SK-N-SH (cell line): ENCODE data around the gene SLC13A3. TPM values are rescaled to one million over a fixed set of nuclear protein-coding genes. Genes with fewer than 3 reads are reported as not detected.

ENCODE experiments used
- CTCF ChIA-PET: fragments of 300-600, 350-600 bp; formaldehyde crosslinking; extraction: SDS; loops from one replicate; lab custom pipeline; 2021; lab: Yijun Ruan, JAX
- POLR2A ChIA-PET: fragments of 350-600 bp; sonication (Branson Sonifier 250); formaldehyde crosslinking; extraction: SDS; loops from one replicate; lab custom pipeline; 2020; ENCODE audit warnings: antibody characterized with exemption, inconsistent platforms; lab: Yijun Ruan, JAX
- DNase-seq: peaks from one replicate; pipeline ENCODE4 v3.0.0; 2012
- H2AFZ ChIP-seq: fragments of 200-600 bp; sonication (generic); 2 replicates; pipeline ENCODE4 v1.8.1; 2016; ENCODE audit warnings: antibody characterized with exemption, mild to moderate bottlenecking, low read depth
- H3F3A ChIP-seq: fragments of 200-600 bp; sonication (generic); replicated peaks from 2 replicates; pipeline ENCODE3; 2016; ENCODE audit warnings: antibody characterized with exemption, mild to moderate bottlenecking; ENCODE audit not compliant: insufficient read depth
- H3K27ac ChIP-seq, 2 experiments: fragments of 200-500 bp in 1 of 2; fragments of 200-600 bp in 1 of 2; sonication (Bioruptor generic) in 1 of 2; sonication (generic), shearing (Covaris generic) in 1 of 2; 2 replicates each; pipeline versions ENCODE4 v1.5.1 to v1.6.1; 2014 to 2016; ENCODE audit warnings: low read depth in 2 of 2, inconsistent platforms in 1 of 2, low read length in 1 of 2, mild to moderate bottlenecking in 1 of 2, mixed read lengths in 1 of 2
- H3K27me3 ChIP-seq: fragments of 200-600 bp; sonication (generic), shearing (Covaris generic); 2 replicates; pipeline ENCODE4 v1.6.1; 2016; ENCODE audit warnings: mixed run types; ENCODE audit not compliant: insufficient read depth
- H3K36me3 ChIP-seq, 2 experiments: fragments of 200-500 bp in 1 of 2; fragments of 200-600 bp in 1 of 2; sonication (Bioruptor generic) in 1 of 2; sonication (generic) in 1 of 2; replicated peaks in 1 of 2; 2 replicates each; pipeline versions ENCODE3 to v1.5.1; 2014 to 2016; ENCODE audit warnings: low read length in 1 of 2, mild to moderate bottlenecking in 1 of 2; ENCODE audit not compliant: insufficient read depth in 2 of 2, control insufficient read depth in 1 of 2
- H3K4me1 ChIP-seq, 2 experiments: fragments of 200-500 bp in 1 of 2; fragments of 200-600 bp in 1 of 2; sonication (Bioruptor generic) in 1 of 2; sonication (generic), shearing (Covaris generic) in 1 of 2; 2 replicates each; pipeline versions ENCODE4 v1.5.1 to v1.6.1; 2014 to 2016; ENCODE audit warnings: low read depth in 1 of 2, low read length in 1 of 2, mixed run types in 1 of 2; ENCODE audit not compliant: insufficient read depth in 2 of 2, control insufficient read depth in 1 of 2
- H3K4me2 ChIP-seq: fragments of 200-600 bp; sonication (generic), shearing (Covaris generic); 2 replicates; pipeline ENCODE4 v1.6.1; 2017; ENCODE audit warnings: mixed run types
- H3K4me3 ChIP-seq, 2 experiments: fragments of 200-500 bp in 1 of 2; fragments of 200-600 bp in 1 of 2; sonication (Bioruptor generic) in 1 of 2; sonication (generic), shearing (Covaris generic) in 1 of 2; 2 replicates each; pipeline versions ENCODE4 v1.5.1 to v1.8.1; 2014 to 2016; ENCODE audit warnings: low read depth in 2 of 2, inconsistent platforms in 1 of 2, low read length in 1 of 2, mild to moderate bottlenecking in 1 of 2, mixed read lengths in 1 of 2, moderate library complexity in 1 of 2
- H3K79me2 ChIP-seq: fragments of 200-600 bp; sonication (generic); 2 replicates; pipeline ENCODE4 v1.8.1; 2017; ENCODE audit warnings: mild to moderate bottlenecking; ENCODE audit not compliant: insufficient read depth
- H3K9ac ChIP-seq: fragments of 200-600 bp; sonication (generic); 2 replicates; pipeline ENCODE4 v1.6.1; 2017; ENCODE audit warnings: mixed run types
- H3K9me2 ChIP-seq: fragments of 200-600 bp; sonication (generic); 2 replicates; pipeline ENCODE4 v1.6.1; 2017; ENCODE audit warnings: mixed run types
- H3K9me3 ChIP-seq: fragments of 200-600 bp; sonication (generic); 2 replicates; pipeline ENCODE4 v1.6.1; 2017; ENCODE audit warnings: mixed run types, mild to moderate bottlenecking, moderate library complexity
- H4K20me1 ChIP-seq: fragments of 200-600 bp; sonication (generic); 2 replicates; pipeline ENCODE4 v1.6.1; 2017; ENCODE audit warnings: mild to moderate bottlenecking, mixed run types; ENCODE audit not compliant: insufficient read depth
- ELF1 ChIP-seq: IDR thresholded peaks from 2 replicates; pipeline ENCODE4 v1.4.0; 2012
- EP300 ChIP-seq, 2 experiments: IDR thresholded peaks; 2 replicates each; pipeline versions ENCODE4 v1.4.0 to v1.6.1; 2012; ENCODE audit warnings: borderline replicate concordance in 1 of 2, low read depth in 1 of 2, low read length in 1 of 2
- EZH2phosphoT487 ChIP-seq: fragments of 200-600 bp; sonication (generic); IDR thresholded peaks from 2 replicates; pipeline ENCODE4 v1.6.1; 2017; ENCODE audit warnings: low read depth, mixed run types, mild to moderate bottlenecking, antibody characterized with exemption, moderate library complexity, borderline replicate concordance
- FOXJ3 ChIP-seq: sonication (generic); formaldehyde crosslinking; IDR thresholded peaks from 2 replicates; pipeline ENCODE4 v1.5.1; 2020; ENCODE audit warnings: mild to moderate bottlenecking, missing genetic modification reagents
- FOXM1 ChIP-seq: IDR thresholded peaks from 2 replicates; pipeline ENCODE4 v1.4.0; 2012; ENCODE audit warnings: low read depth, mild to moderate bottlenecking
- IRF3 ChIP-seq: fragments of 150-350 bp; IDR thresholded peaks from 2 replicates; pipeline ENCODE4 v1.6.1; 2016; ENCODE audit warnings: mild to moderate bottlenecking, low read depth, low read length
- JUND ChIP-seq: IDR thresholded peaks from 2 replicates; pipeline ENCODE4 v1.4.0; 2012
- MAX ChIP-seq: IDR thresholded peaks from 2 replicates; pipeline ENCODE4 v1.4.0; 2012; ENCODE audit warnings: low read depth
- NRF1 ChIP-seq: IDR thresholded peaks from 2 replicates; pipeline ENCODE4 v1.6.1; 2012; ENCODE audit warnings: low read depth, mild to moderate bottlenecking, low read length
- RAD21 ChIP-seq: IDR thresholded peaks from 2 replicates; pipeline ENCODE4 v1.6.1; 2012; ENCODE audit warnings: mild to moderate bottlenecking, low read length
- SIN3A ChIP-seq: IDR thresholded peaks from 2 replicates; pipeline ENCODE4 v1.6.1; 2012; ENCODE audit warnings: low read depth, mild to moderate bottlenecking, low read length, moderate library complexity, borderline replicate concordance
- YY1 ChIP-seq: IDR thresholded peaks from 2 replicates; pipeline ENCODE4 v1.4.0; 2012; ENCODE audit warnings: low read depth, mild to moderate bottlenecking
- polyA plus RNA-seq, 3 experiments: library from polyadenylated mRNA; depleted of rRNA; stranded (reverse); fragments of >200 nt; gene quantifications; 2 replicates each; pipeline ENCODE4 v1.2.3, GENCODE V29; 2012
- TF ChIP-seq, protein P1 (sequence below): IDR thresholded peaks from 2 replicates; pipeline ENCODE4 v1.4.0; 2012; ENCODE audit warnings: low read depth, borderline replicate concordance
- TF ChIP-seq, protein P2 (sequence below): IDR thresholded peaks from 2 replicates; pipeline ENCODE4 v1.4.0; 2012; ENCODE audit warnings: low read depth, borderline replicate concordance
- TF ChIP-seq, protein P3 (sequence below): IDR thresholded peaks from 2 replicates; pipeline ENCODE4; 2012

SLC13A3 gene
- polyA plus RNA-seq, 1 of the 3 experiments (the other 2 are of a cell fraction): 0.10 TPM

DNA sequence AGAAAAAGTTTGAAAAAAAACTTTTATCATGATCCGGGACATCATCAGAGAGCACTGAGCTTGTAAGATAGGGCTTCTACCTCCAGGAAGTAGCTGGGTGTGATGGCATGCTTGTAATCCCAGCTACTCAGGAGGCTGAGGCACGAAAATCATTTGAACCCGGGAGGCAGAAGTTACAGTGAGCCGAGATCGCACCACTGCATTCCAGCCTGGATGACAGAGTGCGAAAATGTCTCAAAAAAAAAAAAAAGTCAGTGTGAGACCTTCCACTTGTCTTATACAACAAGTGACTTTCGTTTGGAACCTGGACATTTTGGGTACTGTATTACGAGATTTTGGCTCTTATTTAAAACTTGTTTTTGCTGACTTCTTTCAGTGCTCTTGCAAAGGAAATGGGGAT is 5.9 kb upstream of the SLC13A3 start (continued):
- TF ChIP-seq IRF3: no peak
- TF ChIP-seq EZH2phosphoT487: no peak
- TF ChIP-seq, protein P1, sequence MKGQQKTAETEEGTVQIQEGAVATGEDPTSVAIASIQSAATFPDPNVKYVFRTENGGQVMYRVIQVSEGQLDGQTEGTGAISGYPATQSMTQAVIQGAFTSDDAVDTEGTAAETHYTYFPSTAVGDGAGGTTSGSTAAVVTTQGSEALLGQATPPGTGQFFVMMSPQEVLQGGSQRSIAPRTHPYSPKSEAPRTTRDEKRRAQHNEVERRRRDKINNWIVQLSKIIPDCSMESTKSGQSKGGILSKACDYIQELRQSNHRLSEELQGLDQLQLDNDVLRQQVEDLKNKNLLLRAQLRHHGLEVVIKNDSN: no peak
- no peak for TF ChIP-seq SIN3A

- no peaks in the 10 kb centered on the region for H3K79me2 ChIP-seq
- H3K27ac ChIP-seq: no peak overlapping the region
- no peak overlapping the region for H3K4me3 ChIP-seq
- no peak overlapping the region for H2AFZ ChIP-seq
- H3K9me3 ChIP-seq: no peaks in the 10 kb centered on the region
- H3K27me3 ChIP-seq: peaks cover 16% of the 10 kb centered on the region; the same call in 1 of the 2 replicates
- H4K20me1 ChIP-seq: no peaks in the 10 kb centered on the region
- ChIA-PET CTCF (interaction anchor here (0.9 to 1.4 kb wide), 3 partner anchors 16 to 91 kb away, joined by 3 to 9 read pairs (median 5); no protein-coding TSS in a partner anchor), POLR2A (no interaction called here)
- peaks cover 0 to 3% of the 10 kb centered on the region in 2 experiments; a peak in 1 of 4 replicates for H3K4me1 ChIP-seq
- no peak overlapping the region for H3K9ac ChIP-seq
- H3K36me3 ChIP-seq: no peaks in the 10 kb centered on the region
- H3K9me2 ChIP-seq: no peaks in the 10 kb centered on the region
- no peak overlapping the region for H3K4me2 ChIP-seq
- no peak for TF ChIP-seq RAD21
- TF ChIP-seq, protein P2, sequence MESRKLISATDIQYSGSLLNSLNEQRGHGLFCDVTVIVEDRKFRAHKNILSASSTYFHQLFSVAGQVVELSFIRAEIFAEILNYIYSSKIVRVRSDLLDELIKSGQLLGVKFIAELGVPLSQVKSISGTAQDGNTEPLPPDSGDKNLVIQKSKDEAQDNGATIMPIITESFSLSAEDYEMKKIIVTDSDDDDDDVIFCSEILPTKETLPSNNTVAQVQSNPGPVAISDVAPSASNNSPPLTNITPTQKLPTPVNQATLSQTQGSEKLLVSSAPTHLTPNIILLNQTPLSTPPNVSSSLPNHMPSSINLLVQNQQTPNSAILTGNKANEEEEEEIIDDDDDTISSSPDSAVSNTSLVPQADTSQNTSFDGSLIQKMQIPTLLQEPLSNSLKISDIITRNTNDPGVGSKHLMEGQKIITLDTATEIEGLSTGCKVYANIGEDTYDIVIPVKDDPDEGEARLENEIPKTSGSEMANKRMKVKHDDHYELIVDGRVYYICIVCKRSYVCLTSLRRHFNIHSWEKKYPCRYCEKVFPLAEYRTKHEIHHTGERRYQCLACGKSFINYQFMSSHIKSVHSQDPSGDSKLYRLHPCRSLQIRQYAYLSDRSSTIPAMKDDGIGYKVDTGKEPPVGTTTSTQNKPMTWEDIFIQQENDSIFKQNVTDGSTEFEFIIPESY: no peak
- TF ChIP-seq, protein P1: no peak
- no peak for TF ChIP-seq FOXM1
- no peak for TF ChIP-seq YY1
- no peak for TF ChIP-seq JUND
- no peak for TF ChIP-seq NRF1
- TF ChIP-seq ELF1: no peak
- TF ChIP-seq FOXJ3 (CRISPR knock-in tag): no peak
- TF ChIP-seq, protein P3, sequence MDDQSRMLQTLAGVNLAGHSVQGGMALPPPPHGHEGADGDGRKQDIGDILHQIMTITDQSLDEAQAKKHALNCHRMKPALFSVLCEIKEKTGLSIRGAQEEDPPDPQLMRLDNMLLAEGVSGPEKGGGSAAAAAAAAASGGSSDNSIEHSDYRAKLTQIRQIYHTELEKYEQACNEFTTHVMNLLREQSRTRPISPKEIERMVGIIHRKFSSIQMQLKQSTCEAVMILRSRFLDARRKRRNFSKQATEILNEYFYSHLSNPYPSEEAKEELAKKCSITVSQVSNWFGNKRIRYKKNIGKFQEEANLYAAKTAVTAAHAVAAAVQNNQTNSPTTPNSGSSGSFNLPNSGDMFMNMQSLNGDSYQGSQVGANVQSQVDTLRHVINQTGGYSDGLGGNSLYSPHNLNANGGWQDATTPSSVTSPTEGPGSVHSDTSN: no peak
- no peak for TF ChIP-seq EP300 (IDR thresholded peaks at IDR 0.05; ENCODE audit: borderline replicate concordance in 1 of 2, low read depth in 1 of 2, low read length in 1 of 2)
- no peak for TF ChIP-seq MAX
- no peak for DNase-seq
- H3F3A ChIP-seq: no peaks in the 10 kb centered on the region
Measured at GRCh38 chr20:46652699-46653098, 1.4 kb upstream of the SLC13A3 start.
